AG08395 (cell line): ENCODE results near the gene NPAS3.
A peak's percentile ranks its signal among the peaks of the same experiment; 100 is the strongest.

Source experiments
- DNase-seq: peaks from one replicate; pipeline ENCODE4 v3.0.0; 2012; ENCODE audit warnings: mixed read lengths, low spot score

The NPAS3 gene

GRCh38 chr14:33756833-33757232 is 818.2 kb downstream of the NPAS3 start:
- no peak for DNase-seq

DNA sequence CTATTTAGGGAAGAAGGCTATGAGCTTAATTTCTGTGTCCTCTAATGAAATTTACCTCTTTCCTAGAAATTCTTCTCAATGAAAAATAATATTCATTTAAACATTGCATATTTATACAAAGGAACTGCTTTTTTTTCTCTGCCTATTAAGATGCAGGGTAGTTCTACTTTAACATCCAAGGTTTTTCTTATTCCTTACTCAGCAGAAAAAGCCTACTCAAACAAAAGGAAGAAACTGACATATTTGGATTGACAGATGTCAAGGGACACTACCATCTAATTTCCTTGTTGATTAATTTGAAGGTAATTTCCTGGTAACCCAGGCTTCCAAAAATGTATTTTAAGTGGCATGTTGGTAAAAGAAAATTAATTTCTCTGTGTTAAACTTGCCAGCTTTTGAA is 819.9 kb downstream of the NPAS3 start:
- no peak for DNase-seq

GRCh38 chr14:33762161-33762851 is 823.6 kb downstream of the NPAS3 start:
- DNase-seq = no peak

GRCh38 chr14:33764876-33765650 is 826.4 kb downstream of the NPAS3 start:
- DNase-seq = no peak

DNA sequence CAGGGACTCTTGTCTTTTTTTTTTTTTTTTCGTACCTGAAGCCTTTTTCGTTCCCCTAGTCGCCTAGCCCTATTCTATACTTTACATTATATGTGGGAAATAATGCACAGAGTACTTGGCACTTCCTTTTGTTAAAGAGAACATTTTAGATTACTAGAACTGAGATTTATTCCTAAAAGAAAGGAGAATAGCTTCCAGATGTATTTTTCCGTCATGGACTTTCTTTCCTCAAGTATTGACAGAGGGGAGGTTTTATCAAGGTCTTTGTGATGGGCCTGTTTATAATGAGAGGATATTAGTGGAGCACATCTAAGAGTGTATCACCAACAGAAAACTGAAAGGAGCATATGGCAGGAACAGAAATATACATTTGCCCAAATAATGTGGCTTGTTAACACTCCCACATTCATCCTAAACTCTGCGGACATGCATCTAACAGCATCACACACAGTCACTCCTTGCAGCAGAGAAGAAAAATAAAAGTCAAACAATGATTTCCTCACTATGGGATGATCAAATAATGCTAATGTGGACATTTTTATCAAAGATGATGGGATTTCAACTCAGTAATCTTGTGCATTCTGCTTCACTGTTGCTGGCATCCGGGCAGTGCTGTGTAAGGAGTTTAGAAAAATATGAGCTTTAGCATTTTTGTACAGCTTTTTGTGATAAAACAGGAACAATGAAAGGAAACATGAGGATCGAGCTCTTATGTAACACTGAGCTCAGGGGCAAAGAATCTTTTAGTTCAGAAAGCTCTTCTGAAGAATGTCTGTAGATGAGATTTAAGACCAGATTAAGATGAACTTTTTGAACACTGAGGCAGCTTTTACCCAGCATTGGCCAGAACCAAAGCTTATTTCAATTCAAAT is 829.1 kb downstream of the NPAS3 start:
- DNase-seq = peak; percentile 40

DNA sequence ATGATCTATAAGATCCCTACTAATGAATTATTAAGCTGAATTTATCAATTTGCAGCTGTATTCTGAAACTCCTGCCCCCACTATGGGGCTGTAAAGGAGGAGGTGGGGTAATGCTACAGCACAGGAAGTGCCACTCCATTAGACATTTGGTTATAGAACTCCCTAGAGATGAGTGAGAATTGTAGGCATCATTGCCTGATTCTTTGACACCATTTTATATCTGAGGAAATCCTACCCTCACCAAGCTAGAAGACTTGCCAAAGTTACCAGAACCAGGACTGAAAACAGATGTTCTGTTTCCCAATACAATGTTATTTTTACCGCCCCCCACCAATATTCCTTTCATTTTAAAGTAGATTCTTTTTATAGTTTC is 829.8 kb downstream of the NPAS3 start:
- DNase-seq = peak; percentile 17

DNA sequence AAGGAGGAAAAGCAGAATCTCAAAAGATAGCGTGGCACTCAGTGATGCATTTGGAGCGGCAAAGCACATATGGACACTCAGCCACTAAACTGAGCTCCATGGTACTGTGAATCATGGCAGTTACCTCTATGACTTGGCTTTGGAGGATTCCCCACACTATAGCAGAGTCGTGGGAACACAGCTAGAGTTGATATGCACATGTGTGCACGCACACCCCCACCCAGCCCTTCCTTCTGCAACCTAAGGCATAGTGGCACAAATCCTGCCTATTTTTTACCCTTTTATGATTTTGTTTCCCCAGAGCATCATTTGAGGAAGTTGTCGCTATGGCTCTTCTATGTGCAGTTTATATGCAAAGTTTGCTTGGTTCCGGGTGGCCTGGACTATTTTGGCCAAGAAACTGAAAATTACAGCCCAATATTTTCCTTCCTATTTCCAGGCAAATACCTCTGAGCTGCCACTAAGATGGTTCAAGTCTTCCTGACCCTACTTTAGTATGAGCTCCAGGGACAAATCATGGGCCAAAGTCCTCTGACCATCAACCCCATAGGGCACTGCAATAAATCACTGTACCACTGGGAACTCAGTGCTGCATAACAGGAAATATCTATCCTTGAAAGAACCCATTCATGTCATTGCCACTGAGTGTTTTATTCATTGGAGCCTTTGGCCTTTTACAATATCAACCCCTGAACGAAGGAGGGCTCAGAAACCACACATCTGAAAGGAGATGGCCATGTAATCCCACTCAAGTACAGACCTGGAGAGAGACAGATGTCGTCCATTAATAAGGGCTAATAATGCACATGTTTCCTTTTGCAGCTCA is 834.7 kb downstream of the NPAS3 start:
- DNase-seq = no peak

GRCh38 chr14:33774161-33774560 is 835.5 kb downstream of the NPAS3 start:
- DNase-seq = no peak

- DNase-seq = no peak
Measured at GRCh38 chr14:33774723-33775470, 836.2 kb downstream of the NPAS3 start.

GRCh38 chr14:33776871-33777270 is 838.2 kb downstream of the NPAS3 start:
- no peak for DNase-seq

DNA sequence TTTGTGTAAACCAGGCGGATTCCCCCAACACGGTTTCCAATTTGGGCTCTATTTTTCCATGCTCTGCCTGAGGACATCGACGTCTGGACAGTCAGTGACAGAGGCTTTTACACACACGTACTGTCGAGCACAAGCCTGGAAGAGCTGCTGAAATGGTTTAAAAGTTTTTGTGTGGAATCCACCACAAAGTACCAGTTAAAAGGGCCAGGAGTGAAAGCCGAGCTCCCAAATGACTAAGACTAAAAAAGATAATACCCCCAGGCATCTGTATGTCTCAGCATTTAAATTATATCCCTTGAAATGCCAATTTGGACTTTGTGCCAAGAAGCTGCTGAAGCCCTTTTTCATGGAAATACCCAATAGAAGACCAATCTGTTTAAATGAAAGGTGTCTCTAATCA is 839.0 kb downstream of the NPAS3 start:
- no peak for DNase-seq

- DNase-seq = no peak
Measured at GRCh38 chr14:33780035-33780434, 841.4 kb downstream of the NPAS3 start.

DNA sequence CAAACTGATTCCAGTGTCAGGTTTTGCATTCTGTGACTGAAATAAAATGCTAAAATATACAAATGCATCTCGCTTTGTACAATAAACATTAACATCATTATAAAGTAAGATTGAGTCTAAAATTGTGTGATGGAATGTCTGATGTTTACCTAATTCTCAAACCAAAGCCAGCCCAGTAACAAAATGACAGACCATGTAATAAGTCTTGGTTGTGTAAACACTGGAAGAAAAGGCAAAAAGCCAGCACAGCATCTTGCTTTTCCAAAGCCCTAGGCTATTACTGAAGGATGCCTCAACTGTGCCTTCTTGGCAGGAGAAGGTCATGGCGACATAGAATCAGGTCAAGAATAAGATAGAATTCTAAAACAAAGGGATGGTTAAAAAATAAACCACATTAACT is 842.6 kb downstream of the NPAS3 start:
- peak; percentile 24 for DNase-seq

DNA sequence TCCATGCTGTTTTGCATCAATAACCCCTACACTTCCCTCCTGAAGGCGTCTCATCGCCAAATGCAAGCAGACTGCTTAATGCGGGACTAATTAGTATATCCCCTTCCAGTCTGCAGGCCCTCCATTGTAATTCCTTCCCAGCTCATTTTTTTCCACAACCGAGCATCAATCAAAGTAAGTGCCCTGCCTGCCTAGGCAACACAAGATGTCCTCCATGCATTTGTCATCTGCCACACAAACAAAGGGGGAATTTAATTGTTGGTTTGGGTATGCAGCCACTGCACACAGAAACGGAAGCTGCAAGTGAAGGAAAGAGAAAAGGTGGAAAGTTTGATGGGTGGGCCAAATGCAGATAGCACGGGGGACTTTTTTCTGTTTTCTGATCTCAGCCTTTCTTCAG is 844.2 kb downstream of the NPAS3 start:
- DNase-seq = no peak

DNA sequence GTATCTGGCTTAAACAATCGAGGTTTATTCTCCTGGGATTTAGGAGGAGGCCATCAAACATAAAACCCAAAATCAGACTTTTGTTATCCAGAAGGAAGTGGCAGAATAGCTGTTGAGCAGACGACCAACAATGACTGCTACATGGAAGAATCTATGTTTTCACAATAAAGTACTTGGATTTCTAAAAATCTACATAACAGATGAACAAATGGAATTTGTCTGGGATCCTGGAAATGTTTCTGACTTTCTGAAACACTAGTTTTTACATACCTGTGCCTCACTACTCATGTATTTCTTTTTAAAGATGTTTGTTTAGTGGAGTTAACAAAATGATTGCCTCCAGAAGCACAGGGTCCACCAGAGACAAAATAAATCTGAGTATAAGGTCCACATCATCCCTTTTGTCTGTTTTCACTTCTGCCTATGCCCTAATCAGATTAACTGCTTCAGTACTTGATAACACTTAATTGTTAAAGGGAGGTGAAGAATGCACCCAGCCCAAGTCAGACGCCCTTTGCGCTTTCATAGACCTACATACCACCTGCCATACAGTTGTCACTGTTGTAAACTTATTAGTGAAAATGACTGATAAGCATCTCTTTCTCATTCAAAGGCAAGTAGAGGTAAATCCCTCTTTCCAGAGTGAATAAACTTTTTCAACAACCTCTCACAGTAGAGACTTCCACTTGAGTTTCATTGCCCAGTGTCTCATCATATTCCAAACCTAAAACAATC is 847.6 kb downstream of the NPAS3 start:
- DNase-seq = no peak

DNA sequence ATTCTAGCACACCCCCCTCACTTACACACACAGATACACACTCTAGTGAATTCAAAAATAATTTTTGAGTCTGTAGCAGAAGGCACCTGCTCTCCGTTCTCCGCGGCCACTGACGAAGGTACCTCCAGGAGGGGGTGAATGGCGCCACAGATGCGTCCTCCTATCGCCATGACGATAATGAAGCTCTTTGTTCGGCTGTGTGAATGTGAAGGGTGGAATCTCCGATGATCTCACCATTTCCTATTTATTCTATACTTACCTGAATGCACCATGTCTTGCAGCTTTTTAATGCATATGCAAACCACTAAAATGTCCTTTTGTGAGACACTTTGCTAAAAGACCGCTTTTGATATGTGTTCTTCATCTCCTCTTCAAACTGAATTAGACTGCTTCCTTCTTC is 849.5 kb downstream of the NPAS3 start:
- DNase-seq = no peak

- no peak for DNase-seq
Measured at GRCh38 chr14:33790996-33791395, 852.3 kb downstream of the NPAS3 start.

DNA sequence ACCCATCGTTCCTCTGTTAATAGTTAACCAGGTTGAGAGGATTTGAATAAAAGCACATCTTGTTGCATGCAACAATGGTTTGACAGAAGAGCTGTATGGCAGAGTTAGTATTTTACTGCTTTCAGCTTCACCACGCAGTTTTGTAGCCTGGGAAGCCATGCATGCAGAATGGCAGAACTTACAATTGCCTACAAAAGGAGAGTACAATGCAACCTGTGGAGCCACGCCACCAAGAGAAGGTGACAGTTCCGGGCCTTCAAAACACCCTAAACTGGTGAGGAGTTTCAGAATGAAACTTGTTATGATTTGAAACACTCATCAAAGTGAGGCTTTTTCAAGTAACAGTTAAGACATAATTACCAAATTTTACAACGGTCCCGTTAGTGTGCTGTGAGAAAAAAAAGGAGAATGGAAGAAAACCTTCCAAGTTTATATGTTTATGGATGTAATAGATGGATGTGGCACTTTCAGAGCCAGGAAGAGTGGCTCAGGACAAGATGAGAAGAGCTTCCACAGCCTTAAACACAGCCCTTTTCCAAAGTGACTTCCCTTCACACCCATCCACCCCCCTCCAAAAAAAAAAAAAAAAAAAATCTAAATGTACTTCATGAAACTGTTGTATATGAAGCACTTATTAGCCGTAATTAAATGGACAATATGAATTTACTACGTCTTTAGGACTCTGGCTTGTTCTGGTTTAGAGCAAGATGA is 853.5 kb downstream of the NPAS3 start:
- DNase-seq = peak; percentile 17

GRCh38 chr14:33792720-33793368 is 854.2 kb downstream of the NPAS3 start:
- peak; percentile 82 for DNase-seq
